Ovary (tissue), 9 donors: Measurements from ENCODE around the gene C9orf50. TPM values are rescaled to one million over a fixed set of nuclear protein-coding genes. Genes with fewer than 3 reads are reported as not detected.

Experiments used
- DNase-seq, 5 donors: peaks; one replicate each; pipeline ENCODE4 v3.0.0-alpha.2; 2019 to 2020
- H3K27ac ChIP-seq, 2 donors: fragments of 200-600 bp; one replicate each; pipeline versions ENCODE4 v1.5.1 to v1.8.0; 2019 to 2022
- H3K27me3 ChIP-seq: fragments of 200-600 bp; one replicate; pipeline ENCODE4 v1.8.0; 2022
- H3K36me3 ChIP-seq: fragments of 200-600 bp; sonication (generic); one replicate; pipeline ENCODE4 v1.5.1; 2019
- H3K4me1 ChIP-seq: one replicate; pipeline ENCODE4 v1.8.1; 2013; ENCODE audit warnings: mild to moderate bottlenecking, moderate library complexity; ENCODE audit not compliant: insufficient read depth
- H3K4me3 ChIP-seq: fragments of 200-600 bp; sonication (generic); one replicate; pipeline ENCODE4 v1.5.1; 2017
- H3K9me3 ChIP-seq, 2 donors: fragments of 200-600 bp in 1 of 2; sonication (generic) in 1 of 2; one replicate each; pipeline versions ENCODE4 v1.5.1 to v1.8.1; 2013 to 2019; ENCODE audit warnings: mild to moderate bottlenecking in 1 of 2, moderate library complexity in 1 of 2
- CTCF ChIP-seq, 3 donors: fragments of 450-650 bp in 2 of 3; fragments of 200-600 bp in 1 of 3; IDR thresholded peaks; one replicate each; pipeline versions ENCODE4 v1.5.1 to v1.8.0; 2016 to 2022; ENCODE audit warnings: antibody characterized with exemption in 3 of 3, mild to moderate bottlenecking in 1 of 3
- EP300 ChIP-seq: sonication (generic); formaldehyde crosslinking; IDR thresholded peaks from one replicate; pipeline ENCODE4 v1.6.1; 2017; ENCODE audit warnings: antibody characterized with exemption
- POLR2A ChIP-seq: fragments of 450-650 bp; IDR thresholded peaks from one replicate; pipeline ENCODE4 v1.6.1; 2017; ENCODE audit warnings: antibody characterized with exemption, mild to moderate bottlenecking, moderate library complexity
- WGBS, 3 donors: extraction: QIAGEN DNeasy Blood & Tissue Kit in 1 of 3; methylation state at CpG; one replicate each; pipeline versions ENCODE4 v1.1.5 to v1.1.7; 2013 to 2017; 5-methylcytosine and 5-hydroxymethylcytosine counted together
- intact Hi-C, 4 donors: fragments of 100-400 bp; cut with DNase I; formaldehyde crosslinking; loops; one replicate each; pipeline versions ENCODE4 v1.11.0 to v1.15.1; 2022 to 2023
- polyA plus RNA-seq, 2 donors: library from polyadenylated mRNA; stranded (reverse); fragments of 200-250 nt in 1 of 2; fragments of 350-450 nt in 1 of 2; fragmentation: Illumina TruSeq in 1 of 2; extraction: RNeasy Lipid Tissue Mini Kit (QIAGEN cat#74804) in 1 of 2; gene quantifications; one replicate each; pipeline ENCODE4 v1.2.3, GENCODE V29; 2013 to 2014
- total RNA-seq, 7 donors: library from RNA; depleted of rRNA in 2 of 7; stranded (reverse); fragments of >200 nt in 2 of 7; fragmentation: NEBNext Ultra II Directional in 3 of 7; extraction: Animal tissue kit (Norgen Biotek cat#: 25700) in 3 of 7; gene quantifications; one replicate each; pipeline versions ENCODE4 v1.1.0 to v1.2.4, GENCODE V29; 2016 to 2023
- donor health status: DM: no; HTN: no; CAD: no; lungs with moderate emphysema.
- donor health status: DM: no; HTN: no; CAD: no.
- donor health status: Bipolar disorder and iron deficiency.
- donor health status: DM: yes; HTN: yes; CAD: no.
- donor health status: DM: no; HTN: no; CAD: no.
- donor health status: DM: yes; HTN: yes; CAD: no.

C9orf50 gene
- total and polyA plus RNA-seq, 9 donors: 0.07 to 1.1 (median 0.30) TPM; not detected in 6

GRCh38 chr9:129646654-129647053 lies 25.8 kb upstream of the C9orf50 start:
- TF ChIP-seq POLR2A (no peak), EP300 (no peak), CTCF (IDR thresholded peaks at IDR 0.05) (no peak)
- no peak for DNase-seq
- intact Hi-C loops: loop anchor here in 2 of 4 donors (5.0 kb wide), 2 partner anchors 91 to 141 kb away; no protein-coding TSS in a partner anchor
- H3K4me1 ChIP-seq: peaks cover 2% of the 10 kb centered on the region
- 90 to 98% (median 93%) methylated on average over 7 of the region's 7 CpGs for WGBS, 3 donors
- no peak overlapping the region for H3K27ac ChIP-seq
- no peaks in the 10 kb centered on the region for H3K36me3 ChIP-seq
- H3K27me3 ChIP-seq: no peaks in the 10 kb centered on the region
- no peak overlapping the region for H3K4me3 ChIP-seq
- H3K9me3 ChIP-seq: no peaks in the 10 kb centered on the region

- intact Hi-C loops: loop anchor here in 2 of 4 donors (5.0 kb wide), 2 partner anchors 91 to 141 kb away; no protein-coding TSS in a partner anchor
- H3K9me3 ChIP-seq: no peaks in the 10 kb centered on the region
- 81 to 83% (median 83%) methylated on average over 12 of the region's 12 CpGs for WGBS, 3 donors
Measured at GRCh38 chr9:129646252-129646651, 25.4 kb upstream of the C9orf50 start.

GRCh38 chr9:129644902-129645301 lies 24.0 kb upstream of the C9orf50 start:
- DNase-seq: peak in 2 of 5 donors; percentile 15 to 18
- Histone ChIP-seq H3K4me3 (no peak overlapping the region), H3K27ac (no peak overlapping the region), H3K27me3 (no peaks in the 10 kb centered on the region), H3K4me1 (peaks cover 9% of the 10 kb centered on the region), H3K9me3 (no peaks in the 10 kb centered on the region), H3K36me3 (no peaks in the 10 kb centered on the region)
- WGBS, 3 donors: 69 to 75% (median 71%) methylated on average over 17 of the region's 17 CpGs
- intact Hi-C loops: loop anchor here (5.0 kb wide), 3 partner anchors 92 to 142 kb away; no protein-coding TSS in a partner anchor
- TF ChIP-seq POLR2A (no peak), EP300 (no peak), CTCF (IDR thresholded peaks at IDR 0.05) (no peak)

More at GRCh38 chr9:129646252-129646651, 25.4 kb upstream of the C9orf50 start:
- peak in 2 of 5 donors; percentile 14 to 21 for DNase-seq
- peaks cover 2% of the 10 kb centered on the region for H3K4me1 ChIP-seq
- no peaks in the 10 kb centered on the region for H3K36me3 ChIP-seq
- TF ChIP-seq CTCF (IDR thresholded peaks at IDR 0.05): no peak
- TF ChIP-seq EP300: no peak
- TF ChIP-seq POLR2A: no peak
- H3K4me3 ChIP-seq: no peak overlapping the region
- H3K27ac ChIP-seq: no peak overlapping the region
- H3K27me3 ChIP-seq: no peaks in the 10 kb centered on the region

- Histone ChIP-seq H3K36me3 (no peaks in the 10 kb centered on the region), H3K4me1 (peaks cover 9% of the 10 kb centered on the region), H3K9me3 (no peaks in the 10 kb centered on the region), H3K27me3 (no peaks in the 10 kb centered on the region), H3K4me3 (no peak overlapping the region), H3K27ac (no peak overlapping the region)
- intact Hi-C loops: loop anchor here in 3 of 4 donors (5.0 kb wide), 2 partner anchors 138 to 143 kb away; no protein-coding TSS in a partner anchor
- TF ChIP-seq EP300 (no peak), POLR2A (no peak), CTCF (IDR thresholded peaks at IDR 0.05) (no peak)
- 67 to 73% (median 67%) methylated on average over 11 of the region's 11 CpGs for WGBS, 3 donors
- DNase-seq: peak in 2 of 5 donors; percentile 17 to 19
Measured at GRCh38 chr9:129644365-129644764, 23.5 kb upstream of the C9orf50 start.
